Inferior parietal cortex (tissue), 1 donor: ENCODE measurements around the gene ERAP2.

ENCODE experiments used
- DNase-seq: peaks from one replicate; pipeline ENCODE4 v3.0.0-alpha.2; 2016; ENCODE audit errors: extremely low spot score

The ERAP2 gene

GRCh38 chr5:96962540-96962991 is 86.3 kb downstream of the ERAP2 start:
- no peak for DNase-seq

DNA sequence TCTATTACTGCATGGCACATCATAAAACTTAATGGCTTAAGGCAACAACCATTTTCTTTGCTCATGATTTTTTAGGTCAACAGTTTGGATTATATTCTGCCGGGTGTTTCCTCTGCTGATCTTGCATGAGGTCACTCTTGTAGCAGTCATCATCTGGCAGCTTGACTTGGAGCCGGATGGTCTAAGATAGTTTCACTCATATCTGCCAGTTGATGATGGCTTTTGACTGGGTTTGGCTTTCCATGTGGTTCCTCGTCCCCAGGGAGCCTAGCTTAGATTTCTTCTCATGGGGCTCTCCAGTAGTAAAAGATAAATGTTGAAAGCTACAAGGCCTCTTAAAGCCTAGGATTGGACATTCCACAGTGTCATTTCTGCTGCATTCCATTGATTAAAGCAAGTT is 87.0 kb downstream of the ERAP2 start:
- DNase-seq: peak; percentile 39

GRCh38 chr5:96966801-96967200 is 90.5 kb downstream of the ERAP2 start:
- DNase-seq: no peak

DNA sequence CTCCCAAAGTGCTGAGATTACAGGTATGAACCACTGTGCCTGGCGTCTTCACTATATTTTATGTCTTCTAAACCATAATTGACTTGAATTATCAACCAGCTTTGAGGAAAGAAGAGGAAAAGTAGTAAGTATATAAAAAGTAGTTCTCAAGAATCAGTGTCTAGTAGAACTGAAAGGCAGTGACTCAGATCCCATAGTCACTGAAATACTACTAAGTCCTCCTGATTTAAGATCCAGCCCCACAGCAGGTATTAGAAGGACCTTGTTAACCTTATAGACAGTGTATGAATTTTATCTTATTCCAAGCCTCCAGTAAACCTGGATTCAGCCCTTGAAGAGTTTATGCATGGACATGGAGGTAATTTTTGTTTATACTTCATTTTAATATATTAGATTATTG is 91.1 kb downstream of the ERAP2 start:
- DNase-seq: no peak

- no peak for DNase-seq
Observed at GRCh38 chr5:96968074-96968473, 91.8 kb downstream of the ERAP2 start.

- no peak for DNase-seq
Observed at GRCh38 chr5:96968614-96969013, 92.3 kb downstream of the ERAP2 start.
